Measurements from ENCODE around the gene HNRNPC. TPM values are rescaled to one million over a fixed set of nuclear protein-coding genes. Genes with fewer than 3 reads are reported as not detected.
A peak's percentile ranks its signal among the peaks of the same experiment; 100 is the strongest.

The HNRNPC gene
- total RNA-seq, 1 donor from 2014 or later, result 388 TPM

- Histone ChIP-seq H3K36me3 (no peaks in the 10 kb centered on the region), H3K4me1 (peaks cover 7% of the 10 kb centered on the region), H3K4me3 (no peak overlapping the region), H3K9me3 (no peaks in the 10 kb centered on the region), H3K27me3 (ENCODE audit: low read depth) (no peaks in the 10 kb centered on the region), H3K27ac (no peak overlapping the region)
- no peak for ATAC-seq
- no peak for TF ChIP-seq CTCF (IDR thresholded peaks at IDR 0.05)
- no peak for DNase-seq
- intact Hi-C loops (cut with DNase I), result no loop called here
These were observed 69.4 kb downstream of the HNRNPC start for GRCh38 chr14:21199611-21200560.

GRCh38 chr14:21197418-21198205 lies 71.6 kb downstream of the HNRNPC start:
- Histone ChIP-seq H3K27ac (no peak overlapping the region), H3K9me3 (no peaks in the 10 kb centered on the region), H3K36me3 (no peaks in the 10 kb centered on the region), H3K4me1 (peaks cover 1% of the 10 kb centered on the region), H3K27me3 (ENCODE audit: low read depth) (no peaks in the 10 kb centered on the region), H3K4me3 (no peak overlapping the region)
- no peak for TF ChIP-seq CTCF (IDR thresholded peaks at IDR 0.05)
- intact Hi-C loops (cut with DNase I), result no loop called here
- ATAC-seq, result no peak
- no peak for DNase-seq

- H3K27ac ChIP-seq, result no peak overlapping the region
- no peak for DNase-seq
- H3K27me3 ChIP-seq (ENCODE audit: low read depth), result no peaks in the 10 kb centered on the region
- no peaks in the 10 kb centered on the region for H3K36me3 ChIP-seq
- intact Hi-C loops (cut with DNase I), result no loop called here
- no peak overlapping the region for H3K4me3 ChIP-seq
- no peak for TF ChIP-seq CTCF (IDR thresholded peaks at IDR 0.05)
- H3K9me3 ChIP-seq, result no peaks in the 10 kb centered on the region
- peaks cover 14% of the 10 kb centered on the region for H3K4me1 ChIP-seq
- ATAC-seq, result no peak
These were observed 74.6 kb downstream of the HNRNPC start for GRCh38 chr14:21194597-21194996.

- TF ChIP-seq CTCF (IDR thresholded peaks at IDR 0.05), result no peak
- ATAC-seq (peak in 1 of 2 donors; percentile 8), DNase-seq (no peak)
- H3K27ac ChIP-seq, result no peak overlapping the region
- H3K4me1 ChIP-seq, result peaks cover 14% of the 10 kb centered on the region
- intact Hi-C loops (cut with DNase I), result no loop called here
- no peaks in the 10 kb centered on the region for H3K36me3 ChIP-seq
- no peaks in the 10 kb centered on the region for H3K9me3 ChIP-seq
- no peaks in the 10 kb centered on the region for H3K27me3 ChIP-seq (ENCODE audit: low read depth)
- H3K4me3 ChIP-seq, result no peak overlapping the region
These were observed 76.2 kb downstream of the HNRNPC start for GRCh38 chr14:21192875-21193535.

- DNase-seq (no peak), ATAC-seq (peak; percentile 7 to 37)
- Histone ChIP-seq H3K4me3 (peak overlapping the region; percentile 49), H3K4me1 (peaks cover 14% of the 10 kb centered on the region), H3K36me3 (no peaks in the 10 kb centered on the region), H3K27ac (no peak overlapping the region), H3K9me3 (no peaks in the 10 kb centered on the region), H3K27me3 (ENCODE audit: low read depth) (no peaks in the 10 kb centered on the region)
- TF ChIP-seq CTCF (IDR thresholded peaks at IDR 0.05), result no peak
- intact Hi-C loops (cut with DNase I), result no loop called here
These were observed 76.8 kb downstream of the HNRNPC start for GRCh38 chr14:21192447-21192822.
